HepG2 (cell line): ENCODE data around the gene AUP1. TPM values are rescaled to one million over a fixed set of nuclear protein-coding genes. Genes with fewer than 3 reads are reported as not detected.

Source experiments
- CHD4 ChIP-seq: fragments of 200-600 bp; sonication (generic); IDR thresholded peaks from 2 replicates; pipeline ENCODE4 v1.7.0; 2017; ENCODE audit warnings: mild to moderate bottlenecking, low read length, borderline replicate concordance
- JDP2 ChIP-seq: sonication (generic); formaldehyde crosslinking; IDR thresholded peaks from 2 replicates; pipeline ENCODE4 v1.8.1; 2022; ENCODE audit warnings: missing genetic modification reagents, borderline replicate concordance
- MIXL1 ChIP-seq: IDR thresholded peaks from 2 replicates; pipeline ENCODE4 v1.6.1; 2016
- NR2C2 ChIP-seq: sonication (generic); formaldehyde crosslinking; IDR thresholded peaks from 2 replicates; pipeline ENCODE4 v1.4.0; 2020; ENCODE audit warnings: missing genetic modification reagents, mild to moderate bottlenecking, moderate library complexity, borderline replicate concordance
- ZNF205 ChIP-seq: IDR thresholded peaks from 2 replicates; pipeline ENCODE4 v1.6.1; 2018; ENCODE audit warnings: missing biosample characterization, missing genetic modification reagents
- ZNF264 ChIP-seq: sonication (generic); formaldehyde crosslinking; IDR thresholded peaks from 2 replicates; pipeline ENCODE4 v1.4.0; 2020; ENCODE audit warnings: missing genetic modification reagents
- ZNF556 ChIP-seq: sonication (generic); formaldehyde crosslinking; IDR thresholded peaks from 2 replicates; pipeline ENCODE4 v1.4.0; 2020; ENCODE audit warnings: mild to moderate bottlenecking, missing genetic modification reagents, borderline replicate concordance
- ZNF615 ChIP-seq: sonication (generic); formaldehyde crosslinking; IDR thresholded peaks from 2 replicates; pipeline ENCODE4 v1.5.0; 2020; ENCODE audit warnings: mild to moderate bottlenecking, missing genetic modification reagents, borderline replicate concordance
- ZNF678 ChIP-seq: sonication (generic); formaldehyde crosslinking; IDR thresholded peaks from 2 replicates; pipeline ENCODE4 v1.4.0; 2020; ENCODE audit warnings: mild to moderate bottlenecking, missing genetic modification reagents
- polyA plus RNA-seq, 8 experiments: library from polyadenylated mRNA; depleted of rRNA in 3 of 8; stranded (reverse) in 7 of 8; unstranded in 1 of 8; fragments of >200 nt; fragmentation: Illumina TruSeq in 4 of 8; extraction: Trizol in 4 of 8; gene quantifications; 2 replicates each; pipeline versions ENCODE4 v1.2.1 to v1.2.3, GENCODE V29; 2011 to 2016; ENCODE audit warnings: low read depth in 4 of 8, missing spikeins in 1 of 8, mixed read lengths in 1 of 8; ENCODE audit not compliant: insufficient read depth in 1 of 8
- total RNA-seq, 5 experiments: library from RNA; depleted of rRNA; stranded (reverse); fragments of >200 nt; fragmentation: Illumina TruSeq; extraction: Trizol; gene quantifications; 2 replicates each; pipeline ENCODE4 v1.2.3, GENCODE V29; 2016; ENCODE audit warnings: low read depth in 1 of 5
- TF ChIP-seq, protein P1 (sequence below): sonication (generic); formaldehyde crosslinking; IDR thresholded peaks from 2 replicates; pipeline ENCODE4 v1.9.0; 2021; ENCODE audit warnings: mild to moderate bottlenecking, missing genetic modification reagents
- TF ChIP-seq, protein P2 (sequence below): sonication (generic); formaldehyde crosslinking; IDR thresholded peaks from 2 replicates; pipeline ENCODE4 v1.4.0; 2020; ENCODE audit warnings: missing genetic modification reagents
- TF ChIP-seq, protein P3 (sequence below): sonication (generic); formaldehyde crosslinking; IDR thresholded peaks from 2 replicates; pipeline ENCODE4 v1.5.1; 2020; ENCODE audit warnings: missing genetic modification reagents, mild to moderate bottlenecking, borderline replicate concordance
- TF ChIP-seq, protein P4 (sequence below): sonication (generic); formaldehyde crosslinking; conservative IDR thresholded peaks from 2 replicates; pipeline ENCODE4 v1.8.1; 2023; ENCODE audit warnings: missing genetic modification reagents

AUP1 gene
- total and polyA plus RNA-seq, 2 of the 13 experiments (the other 11 are each of a cell fraction or from before 2014, with no cell fraction given), result 174 to 267 TPM

DNA sequence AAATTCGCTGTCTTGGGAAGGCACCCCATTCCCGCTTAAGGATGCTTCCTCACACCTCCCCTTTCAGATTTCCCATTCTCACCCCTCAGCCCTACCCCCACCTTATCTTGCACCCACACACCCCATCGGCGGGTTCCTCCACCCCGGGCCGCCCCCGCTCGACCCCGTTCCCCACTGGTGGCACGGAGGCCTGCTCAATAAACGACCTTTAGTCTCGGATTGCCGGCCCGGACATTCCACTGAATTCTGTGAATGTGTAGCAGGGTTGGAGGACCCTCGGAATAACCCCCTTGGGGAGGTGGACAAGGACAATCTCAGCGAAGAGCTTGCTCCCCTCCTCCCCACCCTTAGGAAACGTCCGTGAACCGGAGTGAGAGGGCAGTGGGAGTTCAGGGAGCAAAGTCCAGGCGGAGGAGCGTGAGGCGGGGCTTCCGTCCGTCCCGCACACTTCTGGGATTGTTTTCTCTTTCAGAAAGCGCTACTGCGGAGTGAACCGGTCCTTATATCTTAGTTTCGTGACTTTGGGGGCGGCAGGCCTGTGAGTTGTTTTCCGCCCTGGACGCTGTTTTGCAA is 27.3 kb downstream of the AUP1 start (continued):
- TF ChIP-seq, protein P1, sequence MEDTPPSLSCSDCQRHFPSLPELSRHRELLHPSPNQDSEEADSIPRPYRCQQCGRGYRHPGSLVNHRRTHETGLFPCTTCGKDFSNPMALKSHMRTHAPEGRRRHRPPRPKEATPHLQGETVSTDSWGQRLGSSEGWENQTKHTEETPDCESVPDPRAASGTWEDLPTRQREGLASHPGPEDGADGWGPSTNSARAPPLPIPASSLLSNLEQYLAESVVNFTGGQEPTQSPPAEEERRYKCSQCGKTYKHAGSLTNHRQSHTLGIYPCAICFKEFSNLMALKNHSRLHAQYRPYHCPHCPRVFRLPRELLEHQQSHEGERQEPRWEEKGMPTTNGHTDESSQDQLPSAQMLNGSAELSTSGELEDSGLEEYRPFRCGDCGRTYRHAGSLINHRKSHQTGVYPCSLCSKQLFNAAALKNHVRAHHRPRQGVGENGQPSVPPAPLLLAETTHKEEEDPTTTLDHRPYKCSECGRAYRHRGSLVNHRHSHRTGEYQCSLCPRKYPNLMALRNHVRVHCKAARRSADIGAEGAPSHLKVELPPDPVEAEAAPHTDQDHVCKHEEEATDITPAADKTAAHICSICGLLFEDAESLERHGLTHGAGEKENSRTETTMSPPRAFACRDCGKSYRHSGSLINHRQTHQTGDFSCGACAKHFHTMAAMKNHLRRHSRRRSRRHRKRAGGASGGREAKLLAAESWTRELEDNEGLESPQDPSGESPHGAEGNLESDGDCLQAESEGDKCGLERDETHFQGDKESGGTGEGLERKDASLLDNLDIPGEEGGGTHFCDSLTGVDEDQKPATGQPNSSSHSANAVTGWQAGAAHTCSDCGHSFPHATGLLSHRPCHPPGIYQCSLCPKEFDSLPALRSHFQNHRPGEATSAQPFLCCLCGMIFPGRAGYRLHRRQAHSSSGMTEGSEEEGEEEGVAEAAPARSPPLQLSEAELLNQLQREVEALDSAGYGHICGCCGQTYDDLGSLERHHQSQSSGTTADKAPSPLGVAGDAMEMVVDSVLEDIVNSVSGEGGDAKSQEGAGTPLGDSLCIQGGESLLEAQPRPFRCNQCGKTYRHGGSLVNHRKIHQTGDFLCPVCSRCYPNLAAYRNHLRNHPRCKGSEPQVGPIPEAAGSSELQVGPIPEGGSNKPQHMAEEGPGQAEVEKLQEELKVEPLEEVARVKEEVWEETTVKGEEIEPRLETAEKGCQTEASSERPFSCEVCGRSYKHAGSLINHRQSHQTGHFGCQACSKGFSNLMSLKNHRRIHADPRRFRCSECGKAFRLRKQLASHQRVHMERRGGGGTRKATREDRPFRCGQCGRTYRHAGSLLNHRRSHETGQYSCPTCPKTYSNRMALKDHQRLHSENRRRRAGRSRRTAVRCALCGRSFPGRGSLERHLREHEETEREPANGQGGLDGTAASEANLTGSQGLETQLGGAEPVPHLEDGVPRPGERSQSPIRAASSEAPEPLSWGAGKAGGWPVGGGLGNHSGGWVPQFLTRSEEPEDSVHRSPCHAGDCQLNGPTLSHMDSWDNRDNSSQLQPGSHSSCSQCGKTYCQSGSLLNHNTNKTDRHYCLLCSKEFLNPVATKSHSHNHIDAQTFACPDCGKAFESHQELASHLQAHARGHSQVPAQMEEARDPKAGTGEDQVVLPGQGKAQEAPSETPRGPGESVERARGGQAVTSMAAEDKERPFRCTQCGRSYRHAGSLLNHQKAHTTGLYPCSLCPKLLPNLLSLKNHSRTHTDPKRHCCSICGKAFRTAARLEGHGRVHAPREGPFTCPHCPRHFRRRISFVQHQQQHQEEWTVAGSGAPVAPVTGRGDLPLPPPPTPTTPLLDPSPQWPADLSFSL (CRISPR knock-in tag), result no peak
- peak; percentile 13; the same call in 1 of the 2 replicates for TF ChIP-seq ZNF556
- peak; percentile 17 for TF ChIP-seq ZNF678 (CRISPR knock-in tag)
- peak; percentile 40; the same call in 1 of the 2 replicates for TF ChIP-seq ZNF264 (CRISPR knock-in tag)
- no peak; the same call in 1 of the 2 replicates for TF ChIP-seq ZNF205
- no peak for TF ChIP-seq ZNF615 (CRISPR knock-in tag)
- TF ChIP-seq, protein P2, sequence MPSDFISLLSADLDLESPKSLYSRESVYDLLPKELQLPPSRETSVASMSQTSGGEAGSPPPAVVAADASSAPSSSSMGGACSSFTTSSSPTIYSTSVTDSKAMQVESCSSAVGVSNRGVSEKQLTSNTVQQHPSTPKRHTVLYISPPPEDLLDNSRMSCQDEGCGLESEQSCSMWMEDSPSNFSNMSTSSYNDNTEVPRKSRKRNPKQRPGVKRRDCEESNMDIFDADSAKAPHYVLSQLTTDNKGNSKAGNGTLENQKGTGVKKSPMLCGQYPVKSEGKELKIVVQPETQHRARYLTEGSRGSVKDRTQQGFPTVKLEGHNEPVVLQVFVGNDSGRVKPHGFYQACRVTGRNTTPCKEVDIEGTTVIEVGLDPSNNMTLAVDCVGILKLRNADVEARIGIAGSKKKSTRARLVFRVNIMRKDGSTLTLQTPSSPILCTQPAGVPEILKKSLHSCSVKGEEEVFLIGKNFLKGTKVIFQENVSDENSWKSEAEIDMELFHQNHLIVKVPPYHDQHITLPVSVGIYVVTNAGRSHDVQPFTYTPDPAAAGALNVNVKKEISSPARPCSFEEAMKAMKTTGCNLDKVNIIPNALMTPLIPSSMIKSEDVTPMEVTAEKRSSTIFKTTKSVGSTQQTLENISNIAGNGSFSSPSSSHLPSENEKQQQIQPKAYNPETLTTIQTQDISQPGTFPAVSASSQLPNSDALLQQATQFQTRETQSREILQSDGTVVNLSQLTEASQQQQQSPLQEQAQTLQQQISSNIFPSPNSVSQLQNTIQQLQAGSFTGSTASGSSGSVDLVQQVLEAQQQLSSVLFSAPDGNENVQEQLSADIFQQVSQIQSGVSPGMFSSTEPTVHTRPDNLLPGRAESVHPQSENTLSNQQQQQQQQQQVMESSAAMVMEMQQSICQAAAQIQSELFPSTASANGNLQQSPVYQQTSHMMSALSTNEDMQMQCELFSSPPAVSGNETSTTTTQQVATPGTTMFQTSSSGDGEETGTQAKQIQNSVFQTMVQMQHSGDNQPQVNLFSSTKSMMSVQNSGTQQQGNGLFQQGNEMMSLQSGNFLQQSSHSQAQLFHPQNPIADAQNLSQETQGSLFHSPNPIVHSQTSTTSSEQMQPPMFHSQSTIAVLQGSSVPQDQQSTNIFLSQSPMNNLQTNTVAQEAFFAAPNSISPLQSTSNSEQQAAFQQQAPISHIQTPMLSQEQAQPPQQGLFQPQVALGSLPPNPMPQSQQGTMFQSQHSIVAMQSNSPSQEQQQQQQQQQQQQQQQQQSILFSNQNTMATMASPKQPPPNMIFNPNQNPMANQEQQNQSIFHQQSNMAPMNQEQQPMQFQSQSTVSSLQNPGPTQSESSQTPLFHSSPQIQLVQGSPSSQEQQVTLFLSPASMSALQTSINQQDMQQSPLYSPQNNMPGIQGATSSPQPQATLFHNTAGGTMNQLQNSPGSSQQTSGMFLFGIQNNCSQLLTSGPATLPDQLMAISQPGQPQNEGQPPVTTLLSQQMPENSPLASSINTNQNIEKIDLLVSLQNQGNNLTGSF (CRISPR knock-in tag), result no peak
- TF ChIP-seq CHD4, result peak; percentile 32; the same call in 1 of the 2 replicates
- peak; percentile 94 for TF ChIP-seq NR2C2
- TF ChIP-seq, protein P3, sequence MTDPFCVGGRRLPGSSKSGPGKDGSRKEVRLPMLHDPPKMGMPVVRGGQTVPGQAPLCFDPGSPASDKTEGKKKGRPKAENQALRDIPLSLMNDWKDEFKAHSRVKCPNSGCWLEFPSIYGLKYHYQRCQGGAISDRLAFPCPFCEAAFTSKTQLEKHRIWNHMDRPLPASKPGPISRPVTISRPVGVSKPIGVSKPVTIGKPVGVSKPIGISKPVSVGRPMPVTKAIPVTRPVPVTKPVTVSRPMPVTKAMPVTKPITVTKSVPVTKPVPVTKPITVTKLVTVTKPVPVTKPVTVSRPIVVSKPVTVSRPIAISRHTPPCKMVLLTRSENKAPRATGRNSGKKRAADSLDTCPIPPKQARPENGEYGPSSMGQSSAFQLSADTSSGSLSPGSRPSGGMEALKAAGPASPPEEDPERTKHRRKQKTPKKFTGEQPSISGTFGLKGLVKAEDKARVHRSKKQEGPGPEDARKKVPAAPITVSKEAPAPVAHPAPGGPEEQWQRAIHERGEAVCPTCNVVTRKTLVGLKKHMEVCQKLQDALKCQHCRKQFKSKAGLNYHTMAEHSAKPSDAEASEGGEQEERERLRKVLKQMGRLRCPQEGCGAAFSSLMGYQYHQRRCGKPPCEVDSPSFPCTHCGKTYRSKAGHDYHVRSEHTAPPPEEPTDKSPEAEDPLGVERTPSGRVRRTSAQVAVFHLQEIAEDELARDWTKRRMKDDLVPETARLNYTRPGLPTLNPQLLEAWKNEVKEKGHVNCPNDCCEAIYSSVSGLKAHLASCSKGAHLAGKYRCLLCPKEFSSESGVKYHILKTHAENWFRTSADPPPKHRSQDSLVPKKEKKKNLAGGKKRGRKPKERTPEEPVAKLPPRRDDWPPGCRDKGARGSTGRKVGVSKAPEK (CRISPR knock-in tag), result no peak
- peak; percentile 42; the same call in 1 of the 2 replicates for TF ChIP-seq JDP2 (CRISPR knock-in tag)
- TF ChIP-seq, protein P4, sequence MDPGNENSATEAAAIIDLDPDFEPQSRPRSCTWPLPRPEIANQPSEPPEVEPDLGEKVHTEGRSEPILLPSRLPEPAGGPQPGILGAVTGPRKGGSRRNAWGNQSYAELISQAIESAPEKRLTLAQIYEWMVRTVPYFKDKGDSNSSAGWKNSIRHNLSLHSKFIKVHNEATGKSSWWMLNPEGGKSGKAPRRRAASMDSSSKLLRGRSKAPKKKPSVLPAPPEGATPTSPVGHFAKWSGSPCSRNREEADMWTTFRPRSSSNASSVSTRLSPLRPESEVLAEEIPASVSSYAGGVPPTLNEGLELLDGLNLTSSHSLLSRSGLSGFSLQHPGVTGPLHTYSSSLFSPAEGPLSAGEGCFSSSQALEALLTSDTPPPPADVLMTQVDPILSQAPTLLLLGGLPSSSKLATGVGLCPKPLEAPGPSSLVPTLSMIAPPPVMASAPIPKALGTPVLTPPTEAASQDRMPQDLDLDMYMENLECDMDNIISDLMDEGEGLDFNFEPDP (CRISPR knock-in tag), result no peak
- TF ChIP-seq MIXL1 (CRISPR knock-in tag), result peak; percentile 63
